Measurements from ENCODE around the gene CBX6.
A peak's percentile ranks its signal among the peaks of the same experiment; 100 is the strongest.
"Not testable (repeated sequence)": the region's sequence is repeated elsewhere in the genome, so short reads cannot be mapped to it uniquely, and the experiment has no call there.

The CBX6 gene

DNA sequence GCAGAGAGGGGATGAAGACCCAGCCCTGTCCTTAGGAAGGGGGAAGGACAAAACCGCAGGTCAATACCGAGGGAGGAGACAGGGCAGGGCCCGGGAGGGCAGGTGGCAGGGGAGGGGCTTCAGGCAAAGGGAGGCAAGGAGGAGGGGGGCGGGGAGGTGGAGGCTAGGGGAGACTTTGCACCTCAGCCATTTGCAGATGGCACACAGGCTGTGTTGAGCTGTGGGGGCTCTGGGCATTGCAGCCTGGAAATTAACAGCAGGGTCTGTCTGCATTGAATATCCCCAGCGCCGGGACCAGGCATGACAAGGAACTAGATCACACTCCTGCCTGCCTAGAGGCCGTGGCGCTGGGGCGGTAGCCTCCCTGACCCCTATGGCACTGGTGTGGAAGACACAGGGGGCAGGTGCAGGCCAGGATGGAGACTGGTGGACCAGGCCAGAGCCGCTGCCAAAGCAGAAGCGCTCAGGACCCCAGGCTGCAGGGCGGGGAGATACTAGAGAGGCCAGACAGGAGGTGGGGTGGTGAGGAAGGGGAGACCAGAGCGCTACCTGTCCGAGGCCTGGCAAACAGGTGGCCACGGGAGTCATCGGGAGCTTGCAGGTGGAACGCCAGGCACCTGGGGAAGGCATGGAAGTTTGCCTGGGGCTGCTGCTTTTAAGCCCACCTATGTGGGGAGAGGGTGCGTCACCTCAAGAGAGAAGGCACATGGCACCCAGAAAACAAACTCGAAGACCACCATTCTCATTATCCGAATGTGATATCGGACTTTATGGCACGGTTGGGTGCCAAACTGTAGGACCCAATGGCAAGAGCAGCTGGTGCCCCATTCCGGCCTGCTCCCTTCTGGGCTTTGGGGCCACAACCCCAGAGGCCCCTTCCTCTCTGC lies 11.5 kb downstream of the CBX6 start:
- DNase-seq, result peak; percentile 36

DNA sequence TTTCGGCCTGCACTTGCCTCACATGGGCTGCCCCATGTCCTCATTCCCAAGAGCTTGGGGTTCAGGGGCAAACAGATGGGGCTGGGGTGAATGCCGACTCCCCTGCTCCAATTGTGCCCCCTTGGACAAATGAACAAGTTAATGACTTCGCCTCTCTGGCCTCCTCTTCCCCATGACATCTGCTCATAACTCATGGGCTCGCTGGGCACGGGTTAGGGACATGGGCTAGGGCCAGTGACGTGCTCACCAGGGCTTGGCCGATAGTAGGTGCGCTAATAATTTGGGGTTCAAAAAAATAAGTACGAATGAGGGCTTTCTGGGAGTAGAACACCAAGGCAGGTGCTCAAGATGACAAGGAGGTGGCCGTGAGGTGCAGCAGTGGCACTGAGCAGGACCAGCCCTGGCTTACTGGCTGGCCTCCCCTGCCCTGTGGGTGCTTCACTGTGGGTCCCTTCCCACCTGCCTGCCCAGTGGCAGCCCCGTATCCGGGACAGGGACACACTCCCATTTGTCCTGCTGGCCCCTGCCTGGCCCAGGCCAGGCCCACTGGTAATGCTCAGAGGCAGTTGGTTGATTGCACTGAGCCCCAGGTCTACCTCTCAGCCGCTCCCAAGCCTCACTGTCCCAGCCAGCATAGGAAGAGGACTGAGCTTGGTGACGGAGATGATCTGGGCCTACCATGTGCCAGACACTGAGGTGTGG lies 12.3 kb downstream of the CBX6 start:
- DNase-seq, result no peak

DNA sequence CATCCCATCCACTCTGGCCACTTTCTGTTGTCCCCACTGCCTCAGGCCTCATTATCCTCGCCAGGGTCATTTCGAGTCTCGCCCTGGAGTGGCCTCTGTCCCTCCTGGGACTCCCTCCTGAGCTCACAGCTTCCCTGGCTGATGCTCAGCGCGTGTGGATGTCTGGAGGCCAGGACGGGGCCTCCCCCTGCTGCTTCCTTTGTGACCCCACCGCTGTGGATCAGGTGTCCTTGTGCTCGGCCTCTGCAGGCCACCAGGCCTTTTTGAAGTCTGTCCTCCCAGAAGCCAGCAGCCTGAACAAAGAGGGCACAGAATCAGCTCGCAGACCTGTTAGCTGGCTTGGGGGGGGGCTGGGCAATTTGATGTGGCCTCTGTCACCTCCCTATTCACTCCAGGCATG lies 13.5 kb downstream of the CBX6 start:
- no peak for DNase-seq

DNA sequence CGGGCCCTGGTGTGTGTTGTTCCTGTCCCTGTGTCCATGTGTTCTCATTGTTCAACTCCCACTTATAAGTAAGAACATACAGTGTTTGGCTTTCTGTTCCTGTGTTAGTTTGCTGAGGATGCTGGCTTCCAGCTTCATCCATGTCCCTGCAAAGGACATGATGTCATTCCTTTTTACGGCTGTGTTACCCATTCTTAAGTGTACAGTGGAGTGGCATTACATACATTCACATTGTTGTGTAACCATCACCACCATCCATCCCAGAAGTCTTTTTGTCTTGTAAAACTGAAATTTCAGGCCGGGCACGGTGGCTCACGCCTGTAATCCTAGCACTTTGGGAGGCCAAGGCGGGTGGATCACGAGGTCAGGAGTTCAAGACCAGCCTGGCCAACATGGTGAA lies 17.5 kb downstream of the CBX6 start:
- DNase-seq, result not testable (repeated sequence)

DNA sequence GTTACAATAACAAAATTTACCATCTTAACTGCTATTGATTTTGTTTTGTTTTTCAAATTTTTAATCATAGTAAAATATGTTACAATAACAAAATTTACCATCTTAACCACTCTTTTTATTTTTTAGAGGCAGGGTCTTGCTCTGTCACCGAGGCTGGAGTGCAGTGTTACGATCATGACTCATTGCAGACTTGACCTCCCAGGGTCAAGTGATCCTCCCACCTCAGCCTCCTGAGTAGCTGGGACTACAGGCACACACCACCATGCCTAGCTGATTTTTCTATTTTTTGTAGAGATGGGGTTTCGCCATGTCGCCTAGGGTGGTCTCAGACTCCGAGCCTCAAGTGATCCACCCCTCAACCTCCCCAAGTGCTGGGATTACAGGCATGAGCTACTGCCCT lies 18.1 kb downstream of the CBX6 start:
- not testable (repeated sequence) for DNase-seq

DNA sequence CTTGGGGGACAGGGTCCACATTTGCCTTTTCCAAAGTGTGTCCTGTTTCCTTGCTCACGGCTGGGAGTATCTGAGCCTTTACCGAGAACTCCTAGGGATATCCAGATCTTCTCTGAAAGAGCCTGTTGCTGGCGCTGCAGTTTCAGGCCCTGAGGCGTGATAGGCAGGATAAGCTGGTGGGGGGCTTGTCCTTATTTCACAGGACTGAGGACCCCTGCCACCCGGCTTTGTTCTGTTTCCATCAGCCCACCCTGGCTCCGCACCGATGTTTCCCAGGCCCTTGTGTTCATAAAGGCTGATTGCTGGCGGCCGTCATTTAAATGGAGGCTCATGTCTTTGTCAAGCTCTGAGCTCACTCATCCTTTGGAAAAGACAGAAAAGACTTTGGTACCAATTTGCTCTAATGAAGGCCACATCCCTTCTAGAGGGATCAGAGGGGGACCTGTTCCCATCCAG lies 18.8 kb downstream of the CBX6 start:
- no peak for DNase-seq

DNA sequence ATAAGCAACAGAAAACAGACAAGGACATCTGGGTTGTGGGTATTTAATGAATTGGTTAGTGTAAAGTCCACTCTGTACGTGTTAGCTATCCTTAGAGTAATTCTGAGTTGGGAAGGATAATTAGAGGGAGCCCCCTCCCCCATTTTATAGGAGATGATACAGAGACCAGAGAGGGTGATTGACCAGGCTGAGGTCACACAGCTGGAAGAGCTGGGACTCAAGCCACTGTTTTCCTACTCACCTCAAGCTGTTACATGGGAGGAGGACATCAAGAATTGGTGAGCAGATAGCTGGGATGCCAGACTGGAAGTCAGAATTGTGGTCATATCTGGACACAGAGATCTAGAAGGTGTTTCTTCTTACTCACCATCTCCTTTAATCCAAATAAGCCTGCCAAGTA lies 19.5 kb downstream of the CBX6 start:
- DNase-seq, result no peak

DNA sequence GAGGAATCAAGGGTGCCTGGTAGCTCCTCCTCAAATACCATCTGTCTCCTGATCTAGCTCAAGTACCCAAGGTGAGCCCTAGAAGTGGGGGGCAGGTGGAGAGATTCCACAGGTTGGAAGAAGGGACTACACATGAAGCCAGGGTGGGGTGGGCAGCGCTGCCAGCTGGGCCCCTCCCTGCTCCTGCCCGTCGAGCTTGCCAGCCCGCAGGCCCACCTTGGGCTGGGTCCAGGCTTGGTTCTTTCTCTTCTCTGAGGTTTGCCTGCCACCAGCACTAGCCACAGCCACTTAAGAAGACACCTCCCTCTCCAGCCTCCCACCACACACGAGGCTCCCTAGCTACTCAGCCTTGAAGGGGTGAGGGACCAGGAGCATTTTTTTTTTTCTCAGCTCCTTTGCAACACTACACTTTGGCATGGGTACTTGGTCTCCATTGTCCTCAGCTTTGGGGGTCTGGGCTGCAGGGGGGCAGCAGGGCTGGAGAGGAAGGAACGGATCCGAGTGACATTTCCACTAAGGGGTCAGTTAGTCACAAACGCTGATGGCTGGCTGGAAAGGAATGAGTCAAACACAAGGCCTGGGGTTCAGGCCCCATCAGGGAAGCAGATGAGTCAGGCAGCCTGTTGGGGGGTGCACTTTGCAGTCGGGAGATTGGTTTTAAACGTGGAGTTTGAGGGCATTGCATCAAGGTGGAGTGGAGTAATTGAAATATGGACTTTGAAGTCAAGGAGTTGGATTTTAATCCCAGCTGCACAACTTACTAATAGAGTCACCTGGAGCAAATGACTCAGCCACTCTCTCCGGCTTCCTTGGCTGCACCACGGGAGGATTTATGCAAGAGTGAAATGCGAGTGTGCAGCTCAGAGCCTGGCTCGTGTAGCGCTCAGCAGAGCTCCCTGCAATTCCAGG lies 20.8 kb downstream of the CBX6 start:
- no peak for DNase-seq

DNA sequence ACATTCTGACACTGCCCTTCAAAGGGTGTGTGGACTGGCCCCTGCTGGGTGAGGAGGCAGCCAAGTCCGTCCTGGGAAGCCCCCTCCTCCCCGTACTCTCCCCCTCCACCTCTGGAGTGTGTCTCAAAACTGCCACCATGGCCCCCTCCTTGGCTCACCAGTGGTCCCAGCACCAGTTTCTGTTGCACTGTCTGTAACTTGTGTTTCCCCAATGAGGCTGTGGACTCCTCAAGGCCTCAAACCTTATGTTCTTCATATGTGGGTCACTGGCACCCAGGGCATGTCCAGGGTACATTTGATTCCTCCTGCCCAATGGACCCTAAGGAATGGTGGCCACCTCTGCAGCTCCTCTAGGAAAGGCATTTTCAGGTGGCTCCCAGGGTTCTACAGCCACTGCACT lies 21.6 kb downstream of the CBX6 start:
- no peak for DNase-seq

DNA sequence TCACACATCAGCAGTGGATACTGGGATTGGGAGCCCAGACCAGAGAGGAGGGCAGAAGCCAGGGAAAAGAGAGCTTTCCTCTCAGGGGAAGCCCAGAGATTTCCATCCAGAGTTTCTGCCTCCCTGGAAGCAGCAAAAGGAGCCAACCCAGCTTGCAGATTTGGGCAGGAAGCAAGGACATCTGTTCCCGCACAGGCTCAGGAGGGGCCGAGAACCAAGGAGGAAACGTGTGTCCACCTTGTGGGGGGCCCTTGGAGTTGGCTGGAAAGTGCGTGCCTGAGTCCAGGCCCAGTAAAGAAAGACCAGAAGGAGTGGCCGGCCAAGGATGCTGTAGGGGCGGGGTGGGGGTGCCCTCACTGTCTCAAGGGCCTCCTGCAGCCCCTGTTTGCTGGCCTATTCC lies 22.2 kb downstream of the CBX6 start:
- DNase-seq, result no peak

DNA sequence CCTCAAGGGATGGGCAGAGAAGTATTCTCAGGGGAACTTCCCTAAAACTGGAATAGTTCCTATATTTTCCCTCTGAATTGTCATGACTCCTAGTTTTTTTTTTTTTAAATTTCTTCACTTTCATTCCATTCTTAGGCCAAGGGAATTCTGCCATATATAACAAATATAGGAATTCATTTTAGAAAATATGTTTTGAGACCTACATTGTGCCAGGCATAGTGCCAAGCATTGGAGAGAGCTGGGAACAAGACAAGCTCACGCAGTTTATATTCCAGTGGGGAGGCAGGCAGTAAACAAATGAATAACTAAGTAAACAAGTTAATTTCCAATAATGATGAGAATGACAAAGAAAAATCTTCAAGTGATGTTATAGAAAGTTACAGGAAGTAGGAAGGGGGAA lies 25.6 kb downstream of the CBX6 start:
- no peak for DNase-seq

DNA sequence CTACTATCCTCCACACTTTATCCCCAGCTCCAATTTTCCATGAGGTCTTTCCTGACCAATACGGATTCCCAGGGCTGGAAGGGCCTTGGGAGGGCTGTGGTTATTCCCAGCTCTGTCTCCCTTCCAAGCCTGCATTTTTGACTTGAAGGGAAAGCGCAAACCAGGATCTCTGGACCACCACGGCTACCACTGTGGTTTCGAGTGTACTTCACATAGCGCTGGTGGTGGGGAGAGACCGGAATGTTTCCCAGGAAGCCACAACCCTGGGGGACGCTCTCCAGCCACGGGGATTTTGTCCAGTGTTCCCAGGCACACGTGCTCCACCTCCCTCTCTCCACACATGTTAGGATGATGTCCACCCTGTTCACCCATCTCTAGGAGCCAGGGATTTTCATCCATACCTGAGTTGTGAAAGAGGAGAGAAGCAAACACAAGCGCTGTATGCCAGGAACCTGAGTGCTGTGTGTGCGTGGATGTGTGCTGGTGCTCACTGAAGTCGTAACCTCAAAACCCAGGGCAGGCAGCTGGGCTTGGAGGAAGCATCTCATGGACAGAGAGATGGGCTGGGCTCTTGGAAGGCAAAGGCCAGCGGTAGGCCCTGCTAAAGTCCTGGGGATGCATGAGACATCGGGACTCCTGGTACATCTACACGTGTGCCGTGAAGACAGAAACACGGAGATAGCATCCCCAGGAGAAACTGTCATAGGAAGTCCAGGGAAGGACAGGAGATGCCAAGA lies 26.8 kb downstream of the CBX6 start:
- DNase-seq, result no peak

DNA sequence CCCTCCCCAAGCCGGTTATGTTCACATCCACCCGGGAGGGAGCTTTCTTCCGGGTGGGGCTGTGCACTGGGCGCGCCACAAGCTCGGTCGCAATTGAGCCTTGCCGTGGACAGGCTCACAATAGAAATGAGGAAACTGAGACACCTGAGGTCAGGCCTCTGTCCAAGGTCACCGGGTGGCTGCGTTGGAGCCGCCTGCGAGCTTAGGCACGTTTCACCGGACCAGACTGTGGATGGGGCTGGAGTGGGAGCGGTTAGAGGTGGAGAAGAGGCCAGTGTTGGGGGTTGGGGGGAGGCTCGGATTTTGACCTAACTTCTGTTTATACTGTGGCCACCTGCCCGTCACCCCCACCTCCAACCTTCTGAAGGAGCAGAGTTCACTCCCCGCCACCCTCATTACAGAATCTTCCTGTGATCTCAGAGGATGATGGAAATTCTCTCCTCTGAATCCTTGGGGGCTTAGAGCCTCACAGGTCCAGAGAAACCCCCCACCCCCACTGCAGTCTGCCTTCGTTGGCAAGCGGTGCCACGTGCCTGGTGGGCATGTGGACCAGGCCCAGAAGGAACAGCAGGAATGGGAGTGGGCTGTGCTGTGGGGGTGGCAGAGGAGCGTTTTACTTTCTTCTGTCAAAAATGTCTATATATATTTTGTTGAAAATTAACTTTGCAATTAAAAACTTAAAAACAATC lies 27.6 kb downstream of the CBX6 start:
- DNase-seq, result no peak

DNA sequence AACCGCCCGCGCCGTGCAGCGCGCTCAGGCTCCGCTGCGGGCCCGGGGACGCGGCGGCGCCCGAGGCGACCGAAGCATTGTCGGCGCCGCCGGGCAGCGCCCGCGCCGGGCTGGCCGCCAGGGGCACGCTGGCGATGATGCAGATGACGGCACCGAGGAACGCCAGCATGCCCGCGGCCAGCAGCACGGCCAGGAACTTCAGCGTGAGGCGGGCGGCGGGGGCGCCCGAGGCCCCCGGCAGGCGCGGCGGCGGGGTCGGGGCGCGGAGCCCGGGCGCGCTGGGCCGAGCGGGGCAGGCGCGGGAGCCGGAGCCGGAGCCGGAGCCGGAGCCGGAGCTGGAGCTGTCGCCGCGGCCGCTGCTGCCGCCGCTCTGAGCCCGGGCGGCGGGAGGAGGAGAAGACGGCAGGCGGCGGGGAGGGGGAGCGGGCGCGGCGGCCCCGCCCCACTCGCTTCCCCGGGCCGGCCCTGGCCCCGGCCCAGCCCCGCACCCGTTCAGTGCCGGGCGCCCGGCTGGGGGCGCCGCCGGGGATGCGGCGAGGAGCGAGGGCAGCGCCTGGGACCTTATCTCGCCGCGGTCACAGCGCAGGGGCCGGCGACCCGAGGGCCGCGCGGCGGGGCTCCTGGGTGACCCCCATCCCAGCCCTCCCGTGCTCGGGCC lies 28.2 kb downstream of the CBX6 start, which contains the start of gene NPTXR:
Gene NPTXR (minus strand): TSS at position 372 of the 658 bp plus-strand sequence.
- peak; percentile 90 for DNase-seq

DNA sequence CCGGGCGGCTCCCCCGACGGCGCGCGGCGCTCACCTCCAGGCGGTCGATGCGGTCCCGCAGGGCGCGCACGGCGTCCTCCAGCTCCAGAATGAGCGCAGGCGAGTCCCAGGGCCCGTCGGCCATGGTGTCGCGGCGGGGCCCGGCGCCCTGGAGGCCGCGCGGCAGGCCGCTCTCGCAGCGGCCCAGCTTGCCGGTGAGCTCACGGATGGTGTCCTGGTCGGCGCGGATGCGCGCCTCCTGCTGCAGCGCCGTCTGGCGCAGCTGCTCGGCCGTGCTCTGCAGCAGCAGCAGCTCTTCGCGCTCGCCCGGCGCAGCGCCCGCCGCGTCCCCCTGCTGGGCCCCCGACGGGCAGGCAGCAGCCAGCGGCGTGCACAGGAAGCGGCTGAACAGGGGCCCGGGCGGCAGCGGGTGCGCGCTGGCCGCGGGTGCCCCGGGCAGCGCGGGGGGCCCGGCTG lies 28.8 kb downstream of the CBX6 start:
- DNase-seq, result peak; percentile 89

DNA sequence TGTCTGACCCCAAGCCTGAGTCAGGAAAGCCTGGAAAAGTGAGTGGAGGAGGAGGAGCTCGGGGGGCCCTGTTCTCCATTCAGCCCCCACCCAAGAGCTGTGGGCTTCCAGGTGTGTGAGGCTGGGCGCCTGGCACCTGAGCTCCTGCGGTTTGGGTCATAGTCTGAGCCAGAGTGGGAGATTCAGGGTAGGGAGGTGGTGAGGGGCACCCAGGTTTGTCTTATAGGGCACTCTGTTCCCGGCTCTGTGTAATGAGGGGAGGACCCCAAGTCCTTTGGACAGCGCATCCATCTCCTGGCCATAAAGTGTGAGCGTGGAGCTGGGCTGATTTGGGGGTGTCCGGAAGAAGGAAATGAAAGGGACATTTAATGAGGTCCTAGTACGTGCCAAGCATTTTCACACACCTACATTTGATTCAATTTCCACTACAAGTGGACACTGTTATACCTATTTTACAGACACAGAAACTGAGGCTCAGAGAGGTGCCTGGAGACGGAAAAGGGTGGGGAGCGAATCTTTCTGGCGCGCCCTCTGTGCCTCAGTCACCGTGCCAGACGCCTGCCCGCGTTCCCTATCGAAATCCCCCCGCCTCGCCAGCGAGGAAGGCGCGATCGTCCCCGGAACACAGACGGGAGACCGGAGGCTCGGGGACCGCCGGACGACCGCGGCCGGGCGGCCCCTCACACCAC lies 29.4 kb downstream of the CBX6 start:
- DNase-seq, result peak; percentile 43

DNA sequence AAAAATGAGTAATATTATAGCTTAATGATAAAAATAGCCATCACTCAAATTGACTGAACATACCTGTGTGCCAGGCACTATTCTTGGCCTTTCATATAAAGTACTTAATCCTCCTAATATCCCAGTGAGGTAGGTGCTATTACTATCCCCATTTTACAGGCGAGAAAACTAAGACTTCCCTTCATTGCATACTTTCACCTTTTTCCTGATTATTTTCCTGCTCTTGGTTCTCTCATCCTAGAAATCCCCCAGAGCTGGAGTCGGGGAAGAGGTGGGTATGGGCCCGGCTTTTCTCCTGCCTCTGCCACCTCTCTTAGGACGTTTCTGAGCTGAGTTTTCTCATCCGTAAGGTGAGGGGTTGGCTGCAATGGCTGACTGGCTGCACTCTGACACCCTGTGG lies 30.4 kb downstream of the CBX6 start:
- DNase-seq, result peak; percentile 65

DNA sequence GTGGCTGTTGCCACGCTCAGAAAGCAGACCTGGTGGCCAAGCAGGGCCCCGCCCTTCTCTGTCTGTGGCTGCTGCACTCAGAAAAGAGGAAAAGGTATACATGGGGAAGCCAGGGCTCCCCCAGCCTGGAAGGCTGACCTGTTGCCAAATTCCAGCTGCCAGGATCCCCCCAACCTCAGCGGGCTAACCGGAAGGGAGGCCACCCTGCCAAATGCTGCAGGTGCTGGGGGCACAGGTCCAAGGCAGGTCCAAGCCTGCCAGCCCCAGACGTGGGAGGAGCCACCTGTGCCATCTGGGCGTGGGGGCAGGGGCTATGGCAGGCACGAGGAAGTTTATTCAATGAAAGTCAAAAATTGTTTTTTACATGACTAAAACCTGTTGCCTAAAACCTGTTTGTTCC lies 30.8 kb downstream of the CBX6 start:
- DNase-seq, result peak; percentile 89

DNA sequence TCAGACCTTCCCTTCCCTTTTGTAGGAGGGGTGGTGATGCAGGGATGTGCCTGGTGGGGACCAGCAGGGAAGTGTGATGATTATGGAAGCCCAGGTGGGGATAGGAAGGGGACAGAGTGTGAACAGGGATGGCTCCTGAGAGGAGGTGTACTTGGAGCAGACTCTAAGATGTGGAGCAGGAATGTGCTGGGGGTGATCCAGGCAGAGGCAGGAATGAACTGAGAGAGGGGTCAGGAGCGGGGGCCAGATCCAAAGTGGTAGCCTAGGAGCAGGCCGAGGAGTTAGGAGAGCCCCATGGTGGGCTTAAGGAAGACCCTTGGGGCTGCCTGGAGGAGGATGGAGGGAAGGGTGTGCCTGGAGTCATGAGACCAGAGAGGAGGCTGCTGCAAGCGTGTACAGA lies 31.9 kb downstream of the CBX6 start:
- DNase-seq, result peak; percentile 77

DNA sequence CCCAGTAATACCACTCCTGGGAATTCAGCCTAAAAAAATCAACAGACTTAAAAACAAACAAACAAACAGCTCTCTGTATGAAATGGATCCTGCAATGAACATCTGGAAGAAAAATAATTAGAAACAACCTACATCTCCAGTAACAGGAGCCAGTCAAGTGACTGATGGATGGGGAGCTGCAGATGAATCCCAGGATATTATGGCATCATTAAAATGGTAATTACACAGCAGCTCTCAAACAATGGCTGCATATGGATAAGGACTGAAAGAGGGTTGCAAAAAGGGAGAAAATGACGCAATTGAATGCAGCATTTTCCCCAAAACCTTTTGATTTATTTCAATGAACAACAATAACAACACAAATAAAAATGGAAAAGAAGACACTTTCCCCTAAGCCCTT lies 32.3 kb downstream of the CBX6 start:
- DNase-seq, result peak; percentile 84
